Inferior parietal cortex (tissue), 1 donor: Measurements from ENCODE around the gene CYP2D6.

Experiments used
- DNase-seq: peaks from one replicate; pipeline ENCODE4 v3.0.0-alpha.2; 2016; ENCODE audit errors: extremely low spot score

Gene CYP2D6

GRCh38 chr22:42084874-42085273, 45.7 kb downstream of the CYP2D6 start:
- DNase-seq: no peak

GRCh38 chr22:42083119-42083518, 47.5 kb downstream of the CYP2D6 start:
- no peak for DNase-seq

- DNase-seq: peak; percentile 73
These were observed 50.3 kb downstream of the CYP2D6 start for GRCh38 chr22:42080287-42080686.

- peak; percentile 98 for DNase-seq
These were observed 51.0 kb downstream of the CYP2D6 start, which contains the start of gene SMDT1 for GRCh38 chr22:42079319-42080251. Gene SMDT1 (plus strand): TSS chr22:42079700. CDS start chr22:42079769, 69 bp downstream.

GRCh38 chr22:42078469-42079318, 51.9 kb downstream of the CYP2D6 start:
- DNase-seq: no peak

- DNase-seq: no peak
These were observed 53.0 kb downstream of the CYP2D6 start for GRCh38 chr22:42077486-42078125.

- DNase-seq: no peak
These were observed 53.7 kb downstream of the CYP2D6 start for GRCh38 chr22:42076764-42077485.
